Measurements from ENCODE around the gene CYB5B. TPM values are rescaled to one million over a fixed set of nuclear protein-coding genes. Genes with fewer than 3 reads are reported as not detected.

Gene CYB5B
- total RNA-seq, 2 experiments from 2014 or later = 158 to 187 TPM

GRCh38 chr16:69500496-69500895 is 76.1 kb downstream of the CYB5B start:
- H3K27me3 Mint-ChIP-seq = no peaks in the 10 kb centered on the region
- DNase-seq = no peak
- CTCF ChIA-PET = no interaction called here
- intact Hi-C loops (cut with DNase I, micrococcal nuclease) = no loop called here
- POLR2A ChIA-PET = no interaction called here
- no peak overlapping the region for H3K27ac Mint-ChIP-seq
- peaks cover 6% of the 10 kb centered on the region for H3K4me1 Mint-ChIP-seq
- no peaks in the 10 kb centered on the region for H3K36me3 Mint-ChIP-seq (ENCODE audit: low read depth)
- H3K9me3 Mint-ChIP-seq (ENCODE audit: low read depth) = no peaks in the 10 kb centered on the region
- H3K4me3 Mint-ChIP-seq = no peak overlapping the region
- no peak for ATAC-seq

- H3K4me1 Mint-ChIP-seq = peaks cover 6% of the 10 kb centered on the region
- POLR2A ChIA-PET = interaction anchor here (0.7 kb wide), 1 partner anchor 355 kb away, joined by 4 read pairs; no protein-coding TSS in a partner anchor
- no peak for DNase-seq
- intact Hi-C loops (cut with DNase I, micrococcal nuclease) = no loop called here
- no peaks in the 10 kb centered on the region for H3K27me3 Mint-ChIP-seq
- H3K27ac Mint-ChIP-seq = no peak overlapping the region
- no peak overlapping the region for H3K4me3 Mint-ChIP-seq
- CTCF ChIA-PET = interaction anchor here (0.6 kb wide), 1 partner anchor 19 kb away, joined by 3 read pairs; no protein-coding TSS in a partner anchor
- no peaks in the 10 kb centered on the region for H3K36me3 Mint-ChIP-seq (ENCODE audit: low read depth)
- H3K9me3 Mint-ChIP-seq (ENCODE audit: low read depth) = no peaks in the 10 kb centered on the region
- ATAC-seq = peak; percentile 36
Observed at GRCh38 chr16:69501956-69502745, 77.7 kb downstream of the CYB5B start.

GRCh38 chr16:69503244-69503643 is 78.8 kb downstream of the CYB5B start:
- ATAC-seq (no peak), DNase-seq (no peak)
- Mint-ChIP-seq H3K4me1 (peaks cover 6% of the 10 kb centered on the region), H3K27ac (no peak overlapping the region), H3K9me3 (ENCODE audit: low read depth) (no peaks in the 10 kb centered on the region), H3K36me3 (ENCODE audit: low read depth) (no peaks in the 10 kb centered on the region), H3K4me3 (no peak overlapping the region), H3K27me3 (peaks cover 2% of the 10 kb centered on the region)
- POLR2A ChIA-PET = no interaction called here
- CTCF ChIA-PET = interaction anchor here (1.1 kb wide), 1 partner anchor 8 kb away, joined by 3 read pairs; no protein-coding TSS in a partner anchor
- intact Hi-C loops (cut with DNase I, micrococcal nuclease) = no loop called here

- POLR2A ChIA-PET = interaction anchor here (0.7 kb wide), 1 partner anchor 23 kb away, joined by 3 read pairs; no protein-coding TSS in a partner anchor
Observed at GRCh38 chr16:69508033-69508755, 83.8 kb downstream of the CYB5B start.

GRCh38 chr16:69509125-69509524 is 84.7 kb downstream of the CYB5B start:
- ATAC-seq (no peak), DNase-seq (no peak)
- Mint-ChIP-seq H3K9me3 (ENCODE audit: low read depth) (no peaks in the 10 kb centered on the region), H3K27ac (no peak overlapping the region), H3K27me3 (peaks cover 2% of the 10 kb centered on the region), H3K4me3 (no peak overlapping the region), H3K36me3 (ENCODE audit: low read depth) (no peaks in the 10 kb centered on the region), H3K4me1 (no peaks in the 10 kb centered on the region)
- intact Hi-C loops (cut with DNase I, micrococcal nuclease) = no loop called here
- POLR2A ChIA-PET = interaction anchor here (0.6 to 0.7 kb wide), 2 partner anchors 22 to 119 kb away, joined by 3 read pairs; no protein-coding TSS in a partner anchor
- CTCF ChIA-PET = no interaction called here

More at GRCh38 chr16:69508033-69508755, 83.8 kb downstream of the CYB5B start:
- Mint-ChIP-seq H3K27me3 (peaks cover 2% of the 10 kb centered on the region), H3K4me3 (no peak overlapping the region), H3K4me1 (no peaks in the 10 kb centered on the region), H3K27ac (no peak overlapping the region), H3K9me3 (ENCODE audit: low read depth) (no peaks in the 10 kb centered on the region), H3K36me3 (ENCODE audit: low read depth) (no peaks in the 10 kb centered on the region)
- no peak for ATAC-seq
- intact Hi-C loops (cut with DNase I, micrococcal nuclease) = no loop called here
- CTCF ChIA-PET = no interaction called here
- DNase-seq = no peak

- Mint-ChIP-seq H3K27ac (no peak overlapping the region), H3K4me3 (no peak overlapping the region), H3K27me3 (peaks cover 2% of the 10 kb centered on the region), H3K4me1 (peaks cover 8% of the 10 kb centered on the region), H3K9me3 (ENCODE audit: low read depth) (no peaks in the 10 kb centered on the region), H3K36me3 (ENCODE audit: low read depth) (no peaks in the 10 kb centered on the region)
- ChIA-PET CTCF (interaction anchor here (0.9 kb wide), 1 partner anchor 11 kb away, joined by 3 read pairs; no protein-coding TSS in a partner anchor), POLR2A (no interaction called here)
- DNase-seq (no peak), ATAC-seq (no peak)
- intact Hi-C loops (cut with DNase I, micrococcal nuclease) = no loop called here
Observed at GRCh38 chr16:69511651-69512050, 87.2 kb downstream of the CYB5B start.

GRCh38 chr16:69513180-69513966 is 89.0 kb downstream of the CYB5B start:
- H3K27ac Mint-ChIP-seq = no peak overlapping the region
- ChIA-PET CTCF (interaction anchor here (0.6 to 1.3 kb wide), 4 partner anchors 19 to 1012 kb away, joined by 3 to 4 read pairs (median 4); no protein-coding TSS in a partner anchor), POLR2A (no interaction called here)
- no peaks in the 10 kb centered on the region for H3K27me3 Mint-ChIP-seq
- peaks cover 8% of the 10 kb centered on the region for H3K4me1 Mint-ChIP-seq
- H3K9me3 Mint-ChIP-seq (ENCODE audit: low read depth) = no peaks in the 10 kb centered on the region
- no peak for ATAC-seq
- H3K4me3 Mint-ChIP-seq = no peak overlapping the region
- no peak for DNase-seq
- intact Hi-C loops (cut with DNase I, micrococcal nuclease) = no loop called here
- no peaks in the 10 kb centered on the region for H3K36me3 Mint-ChIP-seq (ENCODE audit: low read depth)

- ChIA-PET CTCF (interaction anchor here (0.8 to 1.3 kb wide), 2 partner anchors 20 to 65 kb away, joined by 3 to 4 read pairs; no protein-coding TSS in a partner anchor), POLR2A (no interaction called here)
- Mint-ChIP-seq H3K4me3 (no peak overlapping the region), H3K36me3 (ENCODE audit: low read depth) (no peaks in the 10 kb centered on the region), H3K27ac (no peak overlapping the region), H3K9me3 (ENCODE audit: low read depth) (peaks cover 2% of the 10 kb centered on the region), H3K4me1 (peaks cover 8% of the 10 kb centered on the region), H3K27me3 (no peaks in the 10 kb centered on the region)
- intact Hi-C loops (cut with DNase I, micrococcal nuclease) = no loop called here
- DNase-seq (no peak), ATAC-seq (no peak)
Observed at GRCh38 chr16:69514356-69514755, 89.9 kb downstream of the CYB5B start.

Other genes with a start within 250 kb of the CYB5B start
- gene SNTB2, start 237.5 kb upstream of the CYB5B start, total RNA-seq = 10 to 100 TPM; 15.7 to 17.2 TPM
- 10 to 100 TPM; 28.4 to 31.9 TPM for gene VPS4A, start 113.3 kb upstream of the CYB5B start, total RNA-seq
- 10 to 100 TPM; 10.1 to 19.9 TPM for gene PDF, start 94.0 kb upstream of the CYB5B start, total RNA-seq
- gene COG8, start 85.1 kb upstream of the CYB5B start, total RNA-seq = 10 to 100 TPM; 30.0 to 30.3 TPM
- gene NIP7, start 84.8 kb upstream of the CYB5B start, total RNA-seq = 10 to 100 TPM; 39.1 to 41.3 TPM
- gene TMED6, start 72.8 kb upstream of the CYB5B start, total RNA-seq = 1 to 10 TPM; 1.2 to 1.3 TPM
- gene TERF2, start 38.6 kb upstream of the CYB5B start, total RNA-seq = 10 to 100 TPM; 45.9 to 82.4 TPM
- 10 to 100 TPM; 29.6 to 37.9 TPM for gene NFAT5, start 141.3 kb downstream of the CYB5B start, total RNA-seq

All from activated CD4-positive, alpha-beta T cell treated with anti-CD3 and anti-CD28 coated beads for 36 hours (primary cell).